HPDE6-E6E7 (cell line): Measurements from ENCODE around the gene BRD8.
"Not testable (repeated sequence)": the region's sequence is repeated elsewhere in the genome, so short reads cannot be mapped to it uniquely, and the experiment has no call there.

Experiments
- DNase-seq: peaks from one replicate; pipeline ENCODE4 v3.0.0; 2011; ENCODE audit warnings: missing footprints; ENCODE audit errors: extremely low spot score

The BRD8 gene, protein sequence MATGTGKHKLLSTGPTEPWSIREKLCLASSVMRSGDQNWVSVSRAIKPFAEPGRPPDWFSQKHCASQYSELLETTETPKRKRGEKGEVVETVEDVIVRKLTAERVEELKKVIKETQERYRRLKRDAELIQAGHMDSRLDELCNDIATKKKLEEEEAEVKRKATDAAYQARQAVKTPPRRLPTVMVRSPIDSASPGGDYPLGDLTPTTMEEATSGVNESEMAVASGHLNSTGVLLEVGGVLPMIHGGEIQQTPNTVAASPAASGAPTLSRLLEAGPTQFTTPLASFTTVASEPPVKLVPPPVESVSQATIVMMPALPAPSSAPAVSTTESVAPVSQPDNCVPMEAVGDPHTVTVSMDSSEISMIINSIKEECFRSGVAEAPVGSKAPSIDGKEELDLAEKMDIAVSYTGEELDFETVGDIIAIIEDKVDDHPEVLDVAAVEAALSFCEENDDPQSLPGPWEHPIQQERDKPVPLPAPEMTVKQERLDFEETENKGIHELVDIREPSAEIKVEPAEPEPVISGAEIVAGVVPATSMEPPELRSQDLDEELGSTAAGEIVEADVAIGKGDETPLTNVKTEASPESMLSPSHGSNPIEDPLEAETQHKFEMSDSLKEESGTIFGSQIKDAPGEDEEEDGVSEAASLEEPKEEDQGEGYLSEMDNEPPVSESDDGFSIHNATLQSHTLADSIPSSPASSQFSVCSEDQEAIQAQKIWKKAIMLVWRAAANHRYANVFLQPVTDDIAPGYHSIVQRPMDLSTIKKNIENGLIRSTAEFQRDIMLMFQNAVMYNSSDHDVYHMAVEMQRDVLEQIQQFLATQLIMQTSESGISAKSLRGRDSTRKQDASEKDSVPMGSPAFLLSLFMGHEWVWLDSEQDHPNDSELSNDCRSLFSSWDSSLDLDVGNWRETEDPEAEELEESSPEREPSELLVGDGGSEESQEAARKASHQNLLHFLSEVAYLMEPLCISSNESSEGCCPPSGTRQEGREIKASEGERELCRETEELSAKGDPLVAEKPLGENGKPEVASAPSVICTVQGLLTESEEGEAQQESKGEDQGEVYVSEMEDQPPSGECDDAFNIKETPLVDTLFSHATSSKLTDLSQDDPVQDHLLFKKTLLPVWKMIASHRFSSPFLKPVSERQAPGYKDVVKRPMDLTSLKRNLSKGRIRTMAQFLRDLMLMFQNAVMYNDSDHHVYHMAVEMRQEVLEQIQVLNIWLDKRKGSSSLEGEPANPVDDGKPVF

DNA sequence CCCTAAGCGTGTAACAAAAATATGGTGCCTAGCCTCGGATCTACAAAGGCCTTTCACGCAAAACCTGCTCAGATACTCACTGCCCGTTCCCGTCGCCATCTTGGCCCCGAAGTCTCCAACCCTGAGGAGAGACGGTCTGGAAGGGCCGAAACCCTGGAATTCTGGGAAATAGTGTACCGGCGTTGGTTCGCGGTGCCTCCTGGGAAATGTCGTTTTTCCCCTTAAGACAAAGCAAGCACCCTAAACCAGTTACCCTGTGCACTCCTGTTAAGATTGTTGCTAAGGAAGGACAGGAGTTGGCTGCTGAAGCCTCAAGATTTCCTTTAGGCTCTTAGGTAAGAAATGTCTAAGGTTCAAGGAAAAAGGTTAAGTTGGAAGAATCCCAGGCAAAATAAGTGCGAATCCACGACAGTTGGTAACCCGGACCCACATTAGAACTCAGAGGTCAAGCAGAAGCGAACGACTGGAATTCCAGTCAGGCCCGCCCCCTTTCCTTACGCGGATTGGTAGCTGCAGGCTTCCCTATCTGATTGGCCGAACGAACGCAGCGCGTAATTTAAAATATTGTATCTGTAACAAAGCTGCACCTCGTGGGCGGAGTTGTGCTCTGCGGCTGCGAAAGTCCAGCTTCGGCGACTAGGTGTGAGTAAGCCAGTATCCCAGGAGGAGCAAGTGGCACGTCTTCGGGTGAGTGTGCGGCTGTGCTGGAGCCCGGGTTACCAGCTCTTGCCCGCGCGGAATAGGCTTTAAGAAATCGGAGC lies at the start of gene BRD8, which contains the start of gene KIF20A:
TSS of gene BRD8 (minus strand) at position 115 of the 761 bp plus-strand sequence. CDS start at position 99, 16 bp downstream.
TSS of gene KIF20A (plus strand) at position 597 of the 761 bp plus-strand sequence. CDS start 569 bp downstream, outside the sequence.
- DNase-seq, result peak; percentile 92

DNA sequence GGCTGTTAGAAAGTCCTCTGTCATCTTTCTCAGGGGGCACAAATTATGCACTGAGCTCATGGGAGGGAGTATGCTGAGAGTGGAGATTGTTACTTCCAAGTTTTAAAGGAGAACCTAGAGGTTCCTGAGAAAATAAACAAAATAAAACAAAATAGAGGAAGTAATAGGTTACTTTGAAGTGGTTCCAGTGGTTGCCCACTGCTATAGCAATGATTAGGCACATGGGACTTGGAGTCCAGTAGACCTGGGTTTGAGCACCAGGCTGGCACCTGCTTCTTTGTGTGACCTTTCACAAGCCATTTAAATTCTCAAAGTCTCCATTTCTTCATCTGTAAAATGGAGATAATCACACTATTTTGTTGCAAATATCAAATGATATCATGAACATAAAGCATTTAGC lies 48.5 kb upstream of the BRD8 start:
- no peak for DNase-seq

DNA sequence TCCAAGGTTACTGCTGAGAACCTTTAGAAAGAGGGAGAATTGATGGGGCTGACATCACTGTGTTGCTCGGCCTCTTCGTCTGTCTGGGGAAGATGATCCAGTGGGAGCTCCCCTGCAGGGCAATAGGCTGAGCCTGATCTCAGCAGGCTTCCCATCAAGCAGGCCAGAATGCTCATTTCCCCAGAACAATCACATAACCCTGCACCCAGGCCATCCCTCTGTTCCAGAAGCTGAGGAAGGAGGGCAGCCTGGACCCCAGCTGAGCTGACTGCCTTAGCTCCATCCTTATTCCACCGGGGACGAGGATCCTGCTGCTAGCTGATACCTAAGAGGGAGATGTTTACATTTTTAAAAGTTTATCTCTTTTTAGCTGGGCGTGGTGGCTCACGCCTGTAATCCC lies 46.3 kb upstream of the BRD8 start:
- no peak for DNase-seq

DNA sequence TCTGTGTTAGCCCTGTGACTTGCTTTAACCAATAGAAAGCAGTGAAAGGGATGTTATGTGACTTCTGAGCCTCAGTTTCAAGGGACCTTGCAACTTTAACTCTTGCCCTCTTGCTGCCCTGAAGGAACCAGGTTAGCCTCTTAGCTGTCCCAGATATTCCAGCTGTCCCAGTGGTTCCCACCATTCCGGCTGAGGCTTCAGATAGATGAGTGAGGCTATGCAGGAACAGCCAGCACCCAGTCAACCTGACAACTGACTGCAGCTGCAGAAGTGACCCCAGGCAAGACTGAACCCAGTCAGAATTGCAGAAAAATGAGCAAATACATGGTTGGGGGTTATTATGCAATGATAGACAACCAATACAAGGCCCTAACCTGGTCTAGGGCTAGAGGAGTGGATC lies 45.1 kb upstream of the BRD8 start:
- no peak for DNase-seq

DNA sequence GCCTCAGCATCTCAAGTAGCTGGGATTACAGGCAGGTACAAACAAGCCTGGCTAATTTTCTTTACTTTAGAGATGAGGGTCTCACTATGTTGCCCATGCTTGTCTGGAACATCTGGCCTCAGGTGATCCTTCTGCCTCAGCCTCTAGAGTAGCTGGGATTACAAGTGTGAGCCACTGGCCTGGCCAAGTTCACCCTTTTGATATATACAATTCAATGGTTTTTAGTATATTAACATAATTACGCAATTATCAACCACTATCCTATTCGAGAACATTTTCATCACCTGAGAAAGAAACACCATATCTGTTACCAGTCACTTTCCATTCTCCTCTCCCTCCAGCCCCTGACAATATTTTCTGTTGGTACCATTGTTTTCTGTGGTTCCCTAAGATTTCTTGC lies 38.4 kb upstream of the BRD8 start:
- no peak for DNase-seq

DNA sequence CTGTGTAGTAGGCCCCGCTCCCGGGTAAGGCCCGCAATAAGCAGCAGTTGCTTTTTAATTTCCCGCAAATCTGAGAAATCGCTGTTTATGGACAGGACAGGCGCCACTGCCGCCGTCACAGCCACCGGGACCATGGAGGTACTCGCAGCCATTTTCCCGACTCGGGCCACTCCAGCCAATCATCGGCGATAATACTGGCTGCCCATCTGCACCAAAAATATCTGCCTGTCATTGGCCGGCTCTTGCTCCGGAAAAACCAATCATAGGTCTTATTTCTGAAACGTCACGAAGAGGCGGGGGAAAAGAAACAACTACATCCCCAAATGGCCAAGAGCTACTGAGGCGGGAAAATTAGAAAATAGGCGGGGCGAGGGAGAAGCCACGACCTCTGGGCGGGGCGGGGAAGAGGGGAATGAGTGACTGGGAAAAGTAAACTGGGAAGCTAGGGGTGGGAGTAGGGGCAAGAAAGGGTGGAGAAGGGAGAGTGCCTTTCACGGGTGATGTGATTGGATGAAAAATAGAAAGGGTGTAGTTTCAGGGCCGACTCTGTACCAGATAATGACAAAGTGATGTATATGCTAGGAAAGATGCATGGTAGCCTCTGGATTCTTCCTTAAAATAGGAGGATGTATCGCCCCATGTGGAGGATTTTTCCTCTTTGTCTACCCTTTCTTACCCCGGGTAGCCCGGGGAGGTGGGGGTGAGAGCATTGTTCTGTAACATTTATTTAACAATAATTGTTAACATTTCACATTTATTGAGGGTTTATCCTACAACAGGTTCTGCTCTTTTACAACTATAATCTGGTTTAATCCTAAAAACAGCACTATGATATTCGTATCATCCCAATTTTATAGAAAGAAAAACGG lies 35.0 kb upstream of the BRD8 start, which contains the start of gene CDC23:
TSS of gene CDC23 (minus strand) at position 163 of the 869 bp plus-strand sequence. CDS start at position 152, 11 bp downstream.
- peak; percentile 100 for DNase-seq

DNA sequence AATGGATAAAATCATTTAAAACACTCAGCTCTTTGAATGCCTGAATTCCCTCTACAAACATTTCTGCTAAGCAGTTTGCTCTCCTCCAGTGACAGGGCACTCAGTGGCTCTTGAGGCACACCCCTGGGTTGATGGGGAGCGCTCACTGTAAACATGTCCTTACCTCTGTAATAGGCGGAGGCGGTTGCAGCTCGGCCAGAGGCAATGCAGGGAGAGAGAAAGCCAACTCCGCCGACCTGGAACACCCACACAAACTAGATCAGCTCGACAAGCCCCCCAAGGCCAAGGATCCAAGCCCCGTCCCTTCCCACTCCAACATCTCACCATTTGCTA lies 34.4 kb upstream of the BRD8 start:
- DNase-seq, result peak; percentile 13

DNA sequence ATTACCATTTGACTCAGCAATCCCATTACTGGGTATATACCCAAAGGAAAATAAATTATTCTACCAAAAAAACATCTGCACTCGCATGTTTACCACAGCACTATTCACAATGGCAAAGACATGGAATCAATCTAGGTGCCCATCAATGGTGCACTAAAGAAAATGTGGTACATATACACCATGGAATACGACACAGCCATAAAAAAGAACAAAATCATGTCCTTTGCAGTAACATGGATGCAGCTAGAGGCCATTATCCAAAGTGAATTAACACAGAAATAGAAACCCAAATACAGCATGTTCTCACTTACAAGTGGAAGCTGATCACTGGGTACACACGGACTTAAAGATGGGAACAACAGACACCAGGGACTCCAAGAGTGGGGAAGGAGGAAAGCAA lies 32.6 kb upstream of the BRD8 start:
- DNase-seq, result no peak

DNA sequence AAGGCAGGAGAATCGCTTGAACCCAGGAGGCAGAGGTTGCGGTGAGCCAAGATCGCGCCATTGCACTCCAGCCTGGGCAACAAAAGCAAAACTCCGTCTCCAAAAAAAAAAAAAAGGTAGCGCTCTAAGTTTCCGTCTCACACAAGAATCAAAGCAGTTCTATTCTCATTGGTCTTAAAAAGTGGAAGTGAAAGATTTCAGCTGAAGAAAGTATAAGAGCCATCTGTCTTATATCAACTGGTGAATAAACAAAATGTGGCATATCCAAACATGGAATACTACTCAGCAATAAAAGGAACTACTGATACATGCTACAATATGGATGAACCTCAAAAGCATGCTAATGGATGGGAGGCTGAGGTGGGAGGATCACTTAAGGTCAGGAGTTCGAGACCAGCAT lies 15.4 kb upstream of the BRD8 start:
- not testable (repeated sequence) for DNase-seq

DNA sequence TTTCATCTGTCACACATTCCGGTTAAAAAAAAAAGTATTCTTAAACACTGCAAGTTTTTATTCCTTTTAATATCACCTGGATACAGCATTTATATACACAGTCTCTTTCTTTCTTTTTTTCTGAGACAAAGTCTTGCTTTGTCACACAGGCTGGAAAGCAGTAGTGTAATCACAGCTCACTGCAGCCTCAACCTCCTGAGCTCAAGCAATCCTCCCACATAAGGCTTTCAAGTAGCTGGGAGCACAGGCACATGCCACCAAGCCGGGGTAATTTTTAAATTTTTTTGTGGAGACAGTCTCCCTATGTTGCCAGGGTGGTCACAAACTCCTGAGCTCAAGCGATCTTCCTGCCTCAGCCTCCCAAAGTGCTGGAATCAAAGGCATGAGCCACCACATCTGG lies 14.4 kb upstream of the BRD8 start:
- no peak for DNase-seq

DNA sequence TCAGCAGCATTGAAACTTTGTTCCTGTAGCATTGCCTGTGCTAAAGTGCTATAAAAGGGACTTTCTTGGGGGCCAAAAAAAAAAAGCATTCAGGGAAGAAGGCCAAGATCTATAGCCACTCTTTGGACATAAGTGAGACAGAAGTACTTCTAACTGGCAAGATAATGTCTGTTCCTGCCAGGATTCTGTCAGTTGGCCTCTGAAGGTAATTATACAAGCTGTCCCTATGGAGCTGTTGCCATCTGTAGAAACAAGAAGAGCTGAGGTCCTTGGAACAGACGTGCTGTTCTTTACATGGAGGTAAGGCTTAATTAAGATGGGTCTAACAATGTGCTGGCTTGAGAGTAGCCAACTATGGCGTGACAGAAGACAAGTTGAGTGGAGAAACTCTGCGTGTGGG lies 10.2 kb upstream of the BRD8 start:
- DNase-seq, result no peak

DNA sequence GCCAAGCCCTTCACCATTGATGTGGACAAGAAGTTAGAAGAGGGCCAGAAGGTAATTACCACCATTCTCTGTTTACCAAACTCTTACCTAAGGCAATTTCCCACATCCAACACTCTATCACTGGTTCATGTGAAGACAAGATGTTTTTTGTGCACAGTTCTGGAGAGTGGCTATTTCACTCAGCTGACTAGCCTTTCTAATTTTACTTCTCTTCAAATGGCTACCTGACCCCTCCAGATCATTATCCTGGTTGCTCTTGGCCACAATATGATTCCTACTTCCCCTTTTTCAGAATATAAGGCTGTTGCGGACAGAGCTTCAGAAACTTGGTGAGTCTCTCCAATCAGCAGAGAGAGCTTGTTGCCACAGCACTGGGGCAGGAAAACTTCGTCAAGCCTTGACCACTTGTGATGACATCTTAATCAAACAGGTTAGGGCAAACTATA lies 7.6 kb upstream of the BRD8 start:
- no peak for DNase-seq

DNA sequence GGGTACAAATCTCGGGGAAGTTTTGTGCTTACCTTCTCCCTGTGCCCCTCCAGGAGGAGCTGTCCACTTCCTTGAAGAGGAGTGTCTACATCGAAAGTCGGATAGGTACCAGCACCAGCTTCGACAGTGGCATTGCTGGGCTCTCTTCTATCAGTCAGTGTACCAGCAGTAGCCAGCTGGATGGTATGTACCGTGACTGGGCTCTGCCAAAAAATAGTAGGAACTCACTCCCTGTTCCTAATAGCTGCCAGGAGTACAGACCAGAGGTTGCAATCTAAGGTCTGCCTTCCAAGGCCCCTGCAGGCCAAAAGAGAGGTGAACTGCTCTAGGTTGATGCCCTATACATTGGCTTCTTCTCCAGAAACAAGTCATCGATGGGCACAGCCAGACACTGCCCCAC lies 4.4 kb upstream of the BRD8 start:
- no peak for DNase-seq

DNA sequence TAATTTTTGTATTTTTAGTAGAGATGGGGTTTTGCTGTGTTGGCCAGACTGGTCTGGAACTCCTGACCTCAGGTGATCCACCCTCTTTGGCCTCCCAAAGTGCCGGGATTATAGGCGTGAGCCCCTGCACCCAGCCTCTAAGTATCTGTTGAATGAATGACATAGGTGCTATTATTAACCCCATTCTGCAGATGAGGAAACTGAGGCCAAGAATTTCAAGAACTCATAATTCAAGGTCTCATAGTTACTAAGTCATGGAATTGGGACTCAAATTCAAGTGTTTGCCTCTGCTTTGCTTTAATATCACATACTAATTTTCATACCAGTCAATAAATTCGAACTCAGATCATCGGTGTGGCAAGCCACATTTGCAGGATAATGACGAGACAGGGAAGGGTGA lies 2.4 kb upstream of the BRD8 start:
- no peak for DNase-seq

DNA sequence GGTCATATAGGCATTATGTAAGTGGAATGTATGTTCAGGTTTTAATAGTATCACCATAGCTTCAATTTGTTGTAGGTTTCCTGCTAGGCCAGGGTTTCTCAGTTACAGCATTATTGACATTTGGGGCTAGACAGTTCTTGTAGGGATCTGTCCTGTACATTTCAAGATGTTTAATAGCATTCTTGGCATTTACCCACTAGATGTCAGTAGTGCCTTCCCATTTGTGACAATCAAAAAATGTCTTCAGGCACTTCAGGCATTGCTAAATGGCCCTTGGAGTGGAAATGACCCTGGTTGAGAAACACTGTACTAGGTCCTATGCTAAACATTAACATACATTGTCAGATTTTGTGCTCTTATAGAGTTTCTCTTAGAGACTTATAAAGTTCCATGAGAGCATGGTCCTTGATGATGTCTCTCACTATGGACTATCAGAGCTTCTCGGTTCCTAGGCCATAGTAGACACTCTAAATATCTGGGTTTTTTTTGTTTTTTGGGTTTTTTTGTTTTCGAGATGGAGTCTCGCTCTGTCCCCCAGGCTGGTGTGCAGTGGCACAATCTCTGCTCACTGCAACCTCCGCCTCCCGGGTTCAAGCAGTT lies 1.9 kb upstream of the BRD8 start:
- peak; percentile 42 for DNase-seq

DNA sequence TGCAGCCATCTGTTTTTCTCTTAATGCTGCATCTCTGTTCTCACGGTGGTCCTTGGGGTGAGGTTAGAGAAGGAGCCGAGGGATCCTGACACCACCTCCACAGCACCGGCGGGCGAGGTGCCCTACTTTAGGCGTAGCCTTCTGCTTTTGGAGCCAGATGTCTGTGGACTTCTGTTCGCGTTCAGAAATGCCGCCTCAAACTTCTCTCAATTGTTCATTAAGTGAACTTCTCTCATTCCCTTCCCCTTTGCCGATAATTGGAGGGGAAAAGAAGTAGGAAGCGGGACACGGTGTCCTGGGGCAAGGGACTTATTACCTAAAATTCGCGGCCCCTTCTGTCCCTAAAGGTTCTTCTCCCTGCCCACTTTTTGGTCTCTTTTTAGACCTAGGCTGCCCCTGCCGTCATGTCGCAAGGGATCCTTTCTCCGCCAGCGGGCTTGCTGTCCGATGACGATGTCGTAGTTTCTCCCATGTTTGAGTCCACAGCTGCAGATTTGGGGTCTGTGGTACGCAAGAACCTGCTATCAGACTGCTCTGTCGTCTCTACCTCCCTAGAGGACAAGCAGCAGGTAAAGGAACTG lies 937 bp upstream of the BRD8 start:
- DNase-seq, result peak; percentile 1

DNA sequence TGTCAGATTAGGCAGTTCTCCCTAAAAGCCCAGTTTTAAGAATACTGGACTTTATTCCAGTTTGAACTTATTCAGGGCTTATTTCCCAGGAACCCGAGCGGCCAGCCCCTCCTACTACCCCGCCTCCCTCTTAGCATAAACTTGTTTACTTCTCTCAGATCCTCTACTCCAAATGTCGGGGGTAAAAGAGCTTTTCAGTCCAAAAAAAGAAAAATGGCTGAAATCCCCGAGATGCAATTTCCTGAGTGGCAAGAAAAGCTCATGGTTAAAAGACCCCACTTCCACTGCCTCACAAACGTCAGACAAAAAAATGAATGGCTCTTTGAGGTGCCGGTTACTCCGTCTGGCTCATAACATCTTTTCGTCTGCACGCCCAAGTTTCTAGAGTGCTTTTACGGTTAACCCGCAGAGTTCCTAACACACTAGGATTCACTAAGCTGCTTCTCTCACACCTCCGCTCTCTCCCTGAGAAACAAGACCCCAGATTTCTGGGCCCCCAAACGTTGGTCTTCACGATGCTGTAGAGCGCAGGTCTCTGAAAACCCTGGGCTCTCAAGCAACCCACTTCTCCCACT lies 402 bp downstream of the BRD8 start:
- peak; percentile 42 for DNase-seq

DNA sequence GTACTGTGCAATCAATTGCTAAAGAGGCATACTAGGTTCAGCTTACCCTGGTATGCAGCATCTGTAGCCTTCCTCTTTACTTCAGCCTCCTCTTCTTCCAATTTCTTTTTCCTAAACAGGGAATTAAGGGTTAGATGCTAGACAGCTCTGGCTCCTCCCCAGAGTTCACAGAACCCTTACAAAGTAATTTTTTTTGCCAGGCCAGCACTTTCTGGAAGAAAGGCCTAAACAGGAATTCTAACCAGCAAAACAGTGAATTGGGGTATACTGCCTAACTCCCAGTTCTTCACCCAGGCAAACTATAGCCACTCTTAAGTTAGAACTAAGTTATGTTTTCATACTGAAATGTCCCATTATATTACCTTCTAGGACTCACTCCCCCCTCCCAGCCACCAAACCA lies 8.1 kb downstream of the BRD8 start:
- no peak for DNase-seq

DNA sequence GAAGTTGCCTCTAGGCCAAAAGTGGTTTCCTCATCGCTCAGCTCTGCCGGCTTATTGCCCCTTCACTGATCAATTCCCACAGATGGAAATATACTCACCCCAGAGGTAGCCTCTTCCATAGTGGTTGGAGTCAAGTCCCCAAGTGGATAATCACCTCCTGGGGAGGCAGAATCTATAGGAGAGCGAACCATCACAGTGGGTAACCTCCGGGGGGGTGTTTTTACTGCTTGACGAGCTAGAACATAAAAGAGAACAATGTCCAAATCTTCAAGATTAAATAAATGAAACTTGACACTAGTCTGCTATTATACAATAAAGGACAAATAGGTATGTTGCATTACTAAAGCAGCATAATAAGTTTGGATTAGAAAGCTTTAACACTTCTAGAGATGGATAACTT lies 9.3 kb downstream of the BRD8 start:
- no peak for DNase-seq
